HG03196 (cell line): ENCODE measurements around the gene TAS2R39.

Experiments used
- ATAC-seq: cut with Tn5 transposase; IDR thresholded peaks from one replicate; pipeline ENCODE4 v1.9.1; 2021; ENCODE audit not compliant: unreplicated experiment

Gene TAS2R39

GRCh38 chr7:143214789-143215679 lies 31.8 kb downstream of the TAS2R39 start:
- peak; percentile 92 for ATAC-seq

GRCh38 chr7:143216151-143216550 lies 32.9 kb downstream of the TAS2R39 start:
- ATAC-seq, result no peak

GRCh38 chr7:143216686-143217085 lies 33.5 kb downstream of the TAS2R39 start:
- no peak for ATAC-seq

- no peak for ATAC-seq
Measured at GRCh38 chr7:143217806-143218205, 34.6 kb downstream of the TAS2R39 start.

GRCh38 chr7:143221286-143221685 lies 38.1 kb downstream of the TAS2R39 start:
- ATAC-seq, result no peak

- ATAC-seq, result no peak
Measured at GRCh38 chr7:143221737-143222136, 38.5 kb downstream of the TAS2R39 start, which contains the start of gene TAS2R40. TAS2R40 (plus strand) TSS chr7:143222037; CDS start chr7:143222079, 42 bp downstream.

DNA sequence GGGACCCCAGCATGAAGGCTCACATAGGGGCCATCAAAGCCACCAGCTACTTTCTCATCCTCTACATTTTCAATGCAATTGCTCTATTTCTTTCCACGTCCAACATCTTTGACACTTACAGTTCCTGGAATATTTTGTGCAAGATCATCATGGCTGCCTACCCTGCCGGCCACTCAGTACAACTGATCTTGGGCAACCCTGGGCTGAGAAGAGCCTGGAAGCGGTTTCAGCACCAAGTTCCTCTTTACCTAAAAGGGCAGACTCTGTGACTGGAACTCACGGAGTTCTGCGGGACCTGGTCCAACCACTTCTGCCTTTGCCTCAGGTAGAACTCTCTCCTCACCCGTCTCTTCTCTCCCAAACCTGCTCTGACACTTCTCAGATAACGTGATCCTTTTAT lies 39.6 kb downstream of the TAS2R39 start:
- no peak for ATAC-seq

GRCh38 chr7:143223784-143224183 lies 40.6 kb downstream of the TAS2R39 start:
- no peak for ATAC-seq

DNA sequence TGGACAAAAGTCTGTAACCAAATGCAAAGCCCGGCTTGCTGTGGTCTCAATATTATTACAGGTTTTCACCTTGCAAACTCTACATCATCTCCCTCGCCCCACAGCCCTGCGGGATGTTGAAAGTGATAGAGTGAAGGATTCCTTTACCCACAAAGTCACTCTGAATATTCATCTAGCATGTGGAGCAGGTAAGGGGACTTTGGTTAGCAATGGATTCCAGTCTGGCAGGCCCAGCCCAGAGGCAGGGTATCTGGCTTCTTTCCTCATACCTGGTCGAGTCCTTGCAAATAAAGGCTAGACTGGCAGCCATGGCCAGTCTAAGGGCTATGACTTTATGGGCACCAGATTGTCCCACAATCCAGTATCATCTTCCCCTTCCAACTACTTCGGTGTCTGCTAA lies 41.8 kb downstream of the TAS2R39 start:
- ATAC-seq, result no peak

GRCh38 chr7:143227806-143228205 lies 44.6 kb downstream of the TAS2R39 start:
- no peak for ATAC-seq

- no peak for ATAC-seq
Measured at GRCh38 chr7:143229054-143229790, 46.0 kb downstream of the TAS2R39 start.

GRCh38 chr7:143230602-143231457 lies 47.6 kb downstream of the TAS2R39 start:
- no peak for ATAC-seq
